Right lobe of liver (tissue), 6 donors: Measurements from ENCODE around the gene KRT10. TPM values are rescaled to one million over a fixed set of nuclear protein-coding genes. Genes with fewer than 3 reads are reported as not detected.

Source experiments
- ATAC-seq, 4 donors: fragments of 200-7000 bp; cut with Tn5 transposase; one replicate each; pipeline ENCODE4 v1.9.1; 2020; ENCODE audit warnings: mild to moderate bottlenecking in 4 of 4, moderate library complexity in 4 of 4
- DNase-seq, 3 donors: peaks; one replicate each; pipeline ENCODE4 v3.0.0-alpha.2; 2020
- H3K27ac ChIP-seq, 3 donors: fragments of 200-600 bp; one replicate each; pipeline ENCODE4 v1.8.0; 2022
- H3K27me3 ChIP-seq, 2 donors: fragments of 200-600 bp; one replicate each; pipeline ENCODE4 v1.8.0; 2022
- H3K36me3 ChIP-seq, 4 donors: fragments of 200-600 bp; sonication (generic) in 1 of 4; one replicate each; pipeline versions ENCODE4 v1.5.1 to v1.8.0; 2017 to 2022; ENCODE audit warnings: control low read depth in 1 of 4
- H3K4me1 ChIP-seq, 4 donors: fragments of 200-600 bp; sonication (generic) in 1 of 4; one replicate each; pipeline versions ENCODE4 v1.5.1 to v1.8.0; 2017 to 2022; ENCODE audit warnings: control low read depth in 1 of 4
- H3K4me3 ChIP-seq, 3 donors: fragments of 200-600 bp; one replicate each; pipeline ENCODE4 v1.8.0; 2022
- H3K9me3 ChIP-seq, 4 donors: fragments of 200-600 bp; sonication (generic) in 1 of 4; one replicate each; pipeline versions ENCODE4 v1.5.1 to v1.8.0; 2017 to 2022; ENCODE audit warnings: control low read depth in 1 of 4
- POLR2A ChIP-seq: fragments of 450-650 bp; IDR thresholded peaks from one replicate; pipeline ENCODE4 v1.6.1; 2017; ENCODE audit warnings: antibody characterized with exemption, mild to moderate bottlenecking
- WGBS: methylation state at CpG from one replicate; pipeline ENCODE4 v1.1.6; 2018; ENCODE audit warnings: low coverage, low lambda C conversion rate; ENCODE audit not compliant: insufficient coverage; ENCODE audit errors: missing lambda C conversion rate; 5-methylcytosine and 5-hydroxymethylcytosine counted together
- intact Hi-C, 2 donors: fragments of 100-400 bp; cut with DNase I; formaldehyde crosslinking; loops; one replicate each; pipeline versions ENCODE4 v1.11.2 to v1.14.1; 2022
- total RNA-seq, 6 experiments: library from RNA; depleted of rRNA in 2 of 6; stranded (reverse); fragments of >200 nt in 2 of 6; fragmentation: NEBNext Ultra II Directional in 3 of 6; extraction: Animal tissue kit (Norgen Biotek cat#: 25700) in 3 of 6; gene quantifications; one replicate each; pipeline versions ENCODE4 v1.1.0 to v1.2.4, GENCODE V29; 2016 to 2023
- TF ChIP-seq, protein P1 (sequence below), 4 donors: fragments of 200-600 bp in 3 of 4; fragments of 450-650 bp in 1 of 4; IDR thresholded peaks; one replicate each; pipeline versions ENCODE4 v1.5.1 to v1.8.0; 2016 to 2022; ENCODE audit warnings: antibody characterized with exemption in 4 of 4, mild to moderate bottlenecking in 2 of 4
- donor health status: DM: no; HTN: yes; CAD: no.
- donor health status: DM: no; HTN: no; CAD: no.
- donor health status: DM: no; HTN: no; CAD: no.
- donor health status: DM: no; HTN: yes; CAD: no.
- donor health status: DM: no; HTN: yes; CAD: no.

The KRT10 gene
- total RNA-seq, 6 experiments from 2014 or later = 11.4 to 20.4 (median 17.4) TPM

DNA sequence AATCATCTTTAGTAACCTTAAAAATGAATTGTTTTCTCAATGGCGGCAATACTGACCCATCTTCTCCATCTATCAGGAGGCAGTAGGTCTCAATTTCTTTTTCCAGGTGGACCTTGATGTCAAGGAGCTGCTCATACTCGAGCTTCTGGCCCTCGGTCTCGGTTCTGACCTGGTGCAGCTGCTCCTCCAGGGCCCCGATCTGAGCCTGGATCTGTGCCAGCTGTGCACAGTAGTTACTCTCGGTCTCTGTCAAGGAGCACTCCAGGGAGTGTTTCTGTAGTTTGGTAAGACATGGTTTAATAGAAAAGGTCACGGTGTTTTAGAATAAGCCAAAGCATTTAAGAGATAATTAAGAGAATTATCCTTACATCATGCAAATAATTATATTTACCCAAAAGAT lies 45.0 kb downstream of the KRT10 start:
- no peak for TF ChIP-seq POLR2A
- TF ChIP-seq, protein P1, sequence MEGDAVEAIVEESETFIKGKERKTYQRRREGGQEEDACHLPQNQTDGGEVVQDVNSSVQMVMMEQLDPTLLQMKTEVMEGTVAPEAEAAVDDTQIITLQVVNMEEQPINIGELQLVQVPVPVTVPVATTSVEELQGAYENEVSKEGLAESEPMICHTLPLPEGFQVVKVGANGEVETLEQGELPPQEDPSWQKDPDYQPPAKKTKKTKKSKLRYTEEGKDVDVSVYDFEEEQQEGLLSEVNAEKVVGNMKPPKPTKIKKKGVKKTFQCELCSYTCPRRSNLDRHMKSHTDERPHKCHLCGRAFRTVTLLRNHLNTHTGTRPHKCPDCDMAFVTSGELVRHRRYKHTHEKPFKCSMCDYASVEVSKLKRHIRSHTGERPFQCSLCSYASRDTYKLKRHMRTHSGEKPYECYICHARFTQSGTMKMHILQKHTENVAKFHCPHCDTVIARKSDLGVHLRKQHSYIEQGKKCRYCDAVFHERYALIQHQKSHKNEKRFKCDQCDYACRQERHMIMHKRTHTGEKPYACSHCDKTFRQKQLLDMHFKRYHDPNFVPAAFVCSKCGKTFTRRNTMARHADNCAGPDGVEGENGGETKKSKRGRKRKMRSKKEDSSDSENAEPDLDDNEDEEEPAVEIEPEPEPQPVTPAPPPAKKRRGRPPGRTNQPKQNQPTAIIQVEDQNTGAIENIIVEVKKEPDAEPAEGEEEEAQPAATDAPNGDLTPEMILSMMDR (IDR thresholded peaks at IDR 0.05) = no peak
- Histone ChIP-seq H3K36me3 (no peaks in the 10 kb centered on the region), H3K27me3 (no peaks in the 10 kb centered on the region), H3K27ac (no peak overlapping the region), H3K4me1 (no peaks in the 10 kb centered on the region), H3K4me3 (no peak overlapping the region), H3K9me3 (no peaks in the 10 kb centered on the region)
- ATAC-seq (no peak), DNase-seq (no peak)
- intact Hi-C loops = no loop called here
- WGBS = 62% methylated on average over 7 of the region's 7 CpGs

DNA sequence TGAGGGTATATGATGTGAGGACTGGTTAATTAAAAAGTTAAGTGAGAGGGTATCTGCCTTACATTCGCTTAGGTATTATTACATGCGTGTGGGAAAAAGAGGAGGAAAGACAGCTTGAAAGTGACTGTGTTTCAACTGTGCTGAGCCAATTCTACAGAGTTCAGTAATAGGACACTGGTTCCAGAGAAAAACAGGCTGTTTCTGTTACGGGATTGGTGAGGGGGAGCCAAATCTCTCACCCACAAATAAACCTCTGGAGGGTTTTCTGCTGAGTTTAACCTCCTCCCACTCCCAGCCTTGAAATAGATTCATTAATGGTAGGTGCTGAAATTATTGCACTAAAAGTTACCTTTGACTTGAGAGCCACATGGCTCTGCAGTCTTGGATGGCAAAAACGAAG lies 46.5 kb downstream of the KRT10 start:
- intact Hi-C loops = no loop called here
- Histone ChIP-seq H3K36me3 (no peaks in the 10 kb centered on the region), H3K9me3 (no peaks in the 10 kb centered on the region), H3K27ac (no peak overlapping the region), H3K4me1 (no peaks in the 10 kb centered on the region), H3K4me3 (no peak overlapping the region), H3K27me3 (no peaks in the 10 kb centered on the region)
- TF ChIP-seq POLR2A = no peak
- TF ChIP-seq, protein P1 (IDR thresholded peaks at IDR 0.05) = no peak
- WGBS = 48% methylated on average over 4 of the region's 4 CpGs
- no peak for DNase-seq
- no peak for ATAC-seq

GRCh38 chr17:40772101-40772500 lies 50.3 kb downstream of the KRT10 start, which contains the start of gene KRT26:
Gene KRT26, minus strand, starts transcription at chr17:40772201. Its CDS starts 88 bp downstream, at chr17:40772113.
- Histone ChIP-seq H3K27ac (no peak within 1 kb of the TSS), H3K27me3 (no peaks in the 10 kb centered on the region), H3K4me3 (no peak within 1 kb of the TSS), H3K4me1 (no peaks in the 10 kb centered on the region), H3K9me3 (no peaks in the 10 kb centered on the region), H3K36me3 (no peaks in the 10 kb centered on the region)
- DNase-seq (no peak), ATAC-seq (no peak)
- intact Hi-C loops = no loop called here
- TF ChIP-seq POLR2A = no peak
- TF ChIP-seq, protein P1 (IDR thresholded peaks at IDR 0.05) = no peak
- WGBS = 100% methylated on average over 1 of the region's 3 CpGs

Other genes starting within 250 kb of the KRT10 start
- gene SMARCE1, start 174.8 kb downstream of the KRT10 start, total RNA-seq = 10 to 100 TPM; 28.8 to 47.1 (median 33.5) TPM
- gene KRT222, start 157.4 kb downstream of the KRT10 start, total RNA-seq = 1 to 10 TPM; 1.2 to 3.2 (median 1.9) TPM
- gene KRT24, start 118.9 kb downstream of the KRT10 start, total RNA-seq = not detected
- not detected for gene KRT25, start 67.3 kb downstream of the KRT10 start, total RNA-seq
- not detected for gene KRT26, start 50.4 kb downstream of the KRT10 start, total RNA-seq
- not detected for gene KRT27, start 40.1 kb downstream of the KRT10 start, total RNA-seq
- not detected for gene KRT28, start 22.7 kb downstream of the KRT10 start, total RNA-seq
- gene KRT12, start 44.6 kb upstream of the KRT10 start, total RNA-seq = not detected
- gene KRT20, start 62.6 kb upstream of the KRT10 start, total RNA-seq = not detected
- gene KRT23, start 115.0 kb upstream of the KRT10 start, total RNA-seq = 10 to 100 TPM in 2 of 6 experiments, 1 to 10 TPM in 1, under 1 TPM in 1, not detected in 2; 0.49 to 17.6 (median 10.0) TPM
- not detected for gene KRT39, start 144.3 kb upstream of the KRT10 start, total RNA-seq
- gene KRT40, start 161.7 kb upstream of the KRT10 start, total RNA-seq = not detected
- gene KRTAP3-3, start 171.6 kb upstream of the KRT10 start, total RNA-seq = not detected
- not detected for gene KRTAP3-2, start 177.3 kb upstream of the KRT10 start, total RNA-seq
- gene KRTAP3-1, start 186.5 kb upstream of the KRT10 start, total RNA-seq = not detected
- not detected for gene KRTAP1-5, start 204.6 kb upstream of the KRT10 start, total RNA-seq
- gene KRTAP1-4, start 207.6 kb upstream of the KRT10 start, total RNA-seq = not detected
- gene KRTAP1-3, start 212.3 kb upstream of the KRT10 start, total RNA-seq = not detected
- not detected for gene KRTAP1-1, start 218.8 kb upstream of the KRT10 start, total RNA-seq
- not detected for gene KRTAP2-1, start 224.7 kb upstream of the KRT10 start, total RNA-seq
- gene KRTAP2-2, start 232.6 kb upstream of the KRT10 start, total RNA-seq = not detected
- not detected for gene KRTAP2-3, start 237.5 kb upstream of the KRT10 start, total RNA-seq
- not detected for gene KRTAP2-4, start 243.3 kb upstream of the KRT10 start, total RNA-seq